Endothelial cell of umbilical vein (primary cell): ENCODE measurements around the gene SP140L. TPM values are rescaled to one million over a fixed set of nuclear protein-coding genes. Genes with fewer than 3 reads are reported as not detected.

Experiments
- BruUV-seq: library from RNA; stranded (reverse); fragments of 400-500 nt; replicated peaks from 2 replicates; lab custom pipeline; 2021; lab: Mats Ljungman, UMichigan
- CTCF ChIA-PET: fragments of 300-600, 350-600 bp; sonication (Branson Sonifier 250); formaldehyde crosslinking; loops from one replicate; lab custom pipeline; 2021; ENCODE audit warnings: antibody characterized with exemption, inconsistent platforms; lab: Charles Lee
- POLR2A ChIA-PET: fragments of 300-600, 350-600 bp; sonication (Branson Sonifier 250); formaldehyde crosslinking; loops from one replicate; lab custom pipeline; 2021; ENCODE audit warnings: antibody characterized with exemption, inconsistent platforms; lab: Charles Lee
- DNase-seq: peaks from one replicate; pipeline ENCODE4 v3.0.0-alpha.2; 2011; ENCODE audit warnings: low read depth, low spot score
- FAIRE-seq: peaks from 2 replicates; lab custom pipeline; 2011; peaks lifted over from hg19 to GRCh38; lab: Jason Lieb, UNC
- H2AFZ ChIP-seq: 2 replicates; pipeline ENCODE4 v1.6.0; 2012; ENCODE audit warnings: low read depth, low read length, control low read depth, inconsistent platforms
- H3K27ac ChIP-seq: 2 replicates; pipeline ENCODE4 v1.5.1; 2011; ENCODE audit warnings: low read depth, mild to moderate bottlenecking, control low read depth, low read length, moderate library complexity; ENCODE audit not compliant: insufficient read depth
- H3K27me3 ChIP-seq, 2 experiments: 2 replicates each; pipeline versions ENCODE4 v1.6.0 to v1.6.1; 2011; ENCODE audit warnings: low read length in 2 of 2, mixed read lengths in 1 of 2; ENCODE audit not compliant: control insufficient read depth in 2 of 2, insufficient read depth in 2 of 2
- H3K36me3 ChIP-seq, 2 experiments: 2 replicates in 1 of 2; 3 replicates in 1 of 2; pipeline ENCODE4 v1.5.1; 2011; ENCODE audit warnings: low read length in 2 of 2, mild to moderate bottlenecking in 1 of 2, moderate library complexity in 1 of 2; ENCODE audit not compliant: control insufficient read depth in 2 of 2, insufficient read depth in 2 of 2; ENCODE audit errors: extremely low read depth in 1 of 2
- H3K4me1 ChIP-seq: 3 replicates; pipeline ENCODE4 v1.5.1; 2011; ENCODE audit warnings: mild to moderate bottlenecking, low read length; ENCODE audit not compliant: control insufficient read depth, insufficient read depth; ENCODE audit errors: extremely low read depth
- H3K4me2 ChIP-seq: 2 replicates; pipeline ENCODE4 v1.6.1; 2011; ENCODE audit warnings: low read length, control low read depth, mixed read lengths; ENCODE audit not compliant: insufficient read depth
- H3K4me3 ChIP-seq, 3 experiments: fragments of 200-600 bp in 1 of 3; sonication (generic), shearing (Covaris generic) in 1 of 3; replicated peaks in 1 of 3; 2 replicates each; pipeline ENCODE4 v1.5.1; 2011 to 2016; ENCODE audit warnings: control low read depth in 3 of 3, low read length in 3 of 3, mild to moderate bottlenecking in 2 of 3, inconsistent platforms in 1 of 3, low read depth in 1 of 3, moderate library complexity in 1 of 3; ENCODE audit not compliant: insufficient read depth in 1 of 3
- H3K79me2 ChIP-seq: 2 replicates; pipeline ENCODE4 v1.6.0; 2012; ENCODE audit warnings: low read length, inconsistent platforms; ENCODE audit not compliant: control insufficient read depth, insufficient read depth
- H3K9ac ChIP-seq: replicated peaks from 2 replicates; pipeline ENCODE3; 2011; ENCODE audit warnings: low read length, control low read depth; ENCODE audit not compliant: insufficient read depth; ENCODE audit errors: extremely low read depth
- H3K9me1 ChIP-seq: replicated peaks from 3 replicates; pipeline ENCODE4 v1.6.0; 2011; ENCODE audit warnings: mild to moderate bottlenecking, low read length; ENCODE audit not compliant: control insufficient read depth, insufficient read depth; ENCODE audit errors: extremely low read depth
- H3K9me3 ChIP-seq: replicated peaks from 2 replicates; pipeline ENCODE4 v1.5.1; 2012; ENCODE audit warnings: low read length, inconsistent platforms; ENCODE audit not compliant: control insufficient read depth, insufficient read depth
- H4K20me1 ChIP-seq: replicated peaks from 2 replicates; pipeline ENCODE3; 2011; ENCODE audit warnings: mild to moderate bottlenecking, low read length; ENCODE audit not compliant: control insufficient read depth, insufficient read depth; ENCODE audit errors: extremely low read depth
- CTCF ChIP-seq, 2 donors: IDR thresholded peaks; 1 replicate in 1 of 2; 2 replicates in 1 of 2; pipeline ENCODE4 v1.5.1; 2011; ENCODE audit warnings: low read length in 2 of 2, mild to moderate bottlenecking in 2 of 2, moderate library complexity in 2 of 2, control low read depth in 1 of 2, inconsistent platforms in 1 of 2, low read depth in 1 of 2; ENCODE audit not compliant: insufficient read depth in 1 of 2; ENCODE audit errors: extremely low read depth in 1 of 2
- EZH2 ChIP-seq: IDR thresholded peaks from 2 replicates; pipeline ENCODE4 v1.6.1; 2012; ENCODE audit warnings: borderline replicate concordance, low read depth, mild to moderate bottlenecking, moderate library complexity, low read length, inconsistent platforms; ENCODE audit not compliant: severe bottlenecking
- FOS ChIP-seq: IDR thresholded peaks from 2 replicates; pipeline ENCODE4 v1.6.1; 2011; ENCODE audit warnings: mild to moderate bottlenecking, low read length, moderate library complexity, borderline replicate concordance; ENCODE audit not compliant: insufficient read depth
- GATA2 ChIP-seq: IDR thresholded peaks from 2 replicates; pipeline ENCODE4 v1.7.0; 2011; ENCODE audit warnings: low read depth, mild to moderate bottlenecking, moderate library complexity, mixed read lengths, low read length; ENCODE audit not compliant: insufficient read length, insufficient read depth
- JUN ChIP-seq: IDR thresholded peaks from 2 replicates; pipeline ENCODE4 v1.6.1; 2011; ENCODE audit warnings: borderline replicate concordance, low read depth; ENCODE audit not compliant: insufficient read length, insufficient read depth
- MAX ChIP-seq: IDR thresholded peaks from 2 replicates; pipeline ENCODE4 v1.6.1; 2011; ENCODE audit not compliant: insufficient read depth, insufficient read length
- MYC ChIP-seq: IDR thresholded peaks from one replicate; pipeline ENCODE4 v1.6.1; 2011; ENCODE audit warnings: mild to moderate bottlenecking, low read depth, low read length
- POLR2A ChIP-seq: IDR thresholded peaks from 2 replicates; pipeline ENCODE4 v1.6.1; 2012; ENCODE audit warnings: low read depth, mild to moderate bottlenecking, control low read depth, low read length
- POLR2AphosphoS5 ChIP-seq: IDR thresholded peaks from 2 replicates; pipeline ENCODE4 v1.6.1; 2012; ENCODE audit warnings: low read depth, mild to moderate bottlenecking, control low read depth, low read length, moderate library complexity; ENCODE audit not compliant: insufficient read depth
- dilution Hi-C: fragments of 300-500 bp; cut with MboI; formaldehyde crosslinking; loops from one replicate; pipeline ENCODE4 v1.15.0; 2019; ENCODE audit warnings: low sequenced_read_pairs; ENCODE audit not compliant: extremely low pct_ligation_motif_present
- intact Hi-C: fragments of 100-400 bp; cut with micrococcal nuclease; formaldehyde crosslinking; loops from one replicate; pipeline ENCODE4 v1.10.0; 2022
- polyA plus RNA-seq, 4 experiments: library from polyadenylated mRNA; depleted of rRNA in 3 of 4; stranded (reverse) in 3 of 4; unstranded in 1 of 4; fragments of >200 nt; gene quantifications; 2 replicates each; pipeline versions ENCODE4 v1.2.1 to v1.2.3, GENCODE V29; 2011 to 2012; ENCODE audit warnings: missing spikeins in 1 of 4
- total RNA-seq: library from RNA; stranded (reverse); gene quantifications from 2 replicates; pipeline ENCODE4 v1.2.3, GENCODE V29; 2021

SP140L gene
- total and polyA plus RNA-seq, 2 donors (not counting 3 experiments of a cell fraction or from before 2014, with no cell fraction given): 16.0 to 27.3 TPM

GRCh38 chr2:230414302-230414701 is 87.3 kb downstream of the SP140L start:
- intact Hi-C loops (loop anchor here (5.0 kb wide), 1 partner anchor 347 kb away; the partner anchor contains the start of gene SLC16A14), dilution Hi-C loops (no loop called here)
- Histone ChIP-seq H3K9ac (no peak overlapping the region), H3K9me3 (no peaks in the 10 kb centered on the region), H3K4me2 (no peak overlapping the region), H4K20me1 (no peaks in the 10 kb centered on the region), H3K79me2 (peaks cover 32% of the 10 kb centered on the region), H3K4me1 (peaks cover 49% of the 10 kb centered on the region), H2AFZ (no peak overlapping the region), H3K27ac (no peak overlapping the region), H3K4me3 (no peak overlapping the region), H3K36me3 (no peaks in the 10 kb centered on the region), H3K9me1 (no peaks in the 10 kb centered on the region), H3K27me3 (no peaks in the 10 kb centered on the region)
- no peak for DNase-seq
- TF ChIP-seq CTCF (IDR thresholded peaks at IDR 0.05; ENCODE audit: extremely low read depth in 1 of 2, insufficient read depth in 1 of 2, low read depth in 1 of 2, low read length in 2 of 2) (no peak), MAX (no peak), EZH2 (no peak), FOS (no peak), GATA2 (no peak), POLR2A (no peak), MYC (no peak), POLR2AphosphoS5 (no peak), JUN (no peak)
- no TSS peak for BruUV-seq
- POLR2A ChIA-PET: no interaction called here
- FAIRE-seq: no peak
- CTCF ChIA-PET: no interaction called here
